22Rv1 (cell line): ENCODE data around the gene FCGR3B.
"Not testable (repeated sequence)": the region's sequence is repeated elsewhere in the genome, so short reads cannot be mapped to it uniquely, and the experiment has no call there.

Experiments
- CTCF ChIP-seq: fragments of 450-650 bp; IDR thresholded peaks from 2 replicates; pipeline ENCODE4 v1.5.1; 2017; ENCODE audit warnings: mild to moderate bottlenecking
- ZFX ChIP-seq: fragments of 450-650 bp; IDR thresholded peaks from 2 replicates; pipeline ENCODE4 v1.6.1; 2017; ENCODE audit warnings: antibody characterized with exemption, borderline replicate concordance

GRCh38 chr1:161639203-161639602 lies 8.2 kb upstream of the FCGR3B start:
- not testable (repeated sequence) for TF ChIP-seq CTCF, ZFX
